Measurements from ENCODE around the gene OXSM. TPM values are rescaled to one million over a fixed set of nuclear protein-coding genes. Genes with fewer than 3 reads are reported as not detected.
A peak's percentile ranks its signal among the peaks of the same experiment; 100 is the strongest.

The OXSM gene
- total and polyA plus RNA-seq, 2 donors (not counting 1 experiment from before 2014, with no cell fraction given), result 9.9 to 14.9 TPM

DNA sequence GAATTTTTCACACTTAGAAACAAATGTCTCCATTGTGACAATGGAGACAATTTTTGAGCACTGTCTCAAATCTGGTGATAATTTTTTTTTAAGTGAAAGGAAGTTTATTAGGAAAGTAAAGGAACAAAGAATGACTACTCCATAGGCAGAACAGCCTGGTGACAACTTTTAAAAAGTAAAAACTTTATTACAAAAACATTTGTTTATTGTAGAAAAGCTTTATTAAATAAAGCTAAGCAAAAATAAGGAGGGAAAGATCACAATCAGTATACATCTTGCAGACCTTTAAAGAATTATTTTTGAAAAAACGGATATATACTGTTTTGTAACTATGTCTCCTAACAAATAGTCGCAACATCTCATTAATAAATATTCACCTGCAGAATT, 688 bp upstream of the OXSM start:
- H3K4me1 ChIP-seq (ENCODE audit: control insufficient read depth, extremely low read depth, insufficient read depth, low read length), result no peaks in the 10 kb centered on the region
- H3K36me3 ChIP-seq (ENCODE audit: control insufficient read depth, insufficient read depth, low read length), result no peaks in the 10 kb centered on the region
- no peaks in the 10 kb centered on the region for H3K27me3 ChIP-seq (ENCODE audit: control insufficient read depth, insufficient read depth, low read length)
- no peak overlapping the region for H2AFZ ChIP-seq (ENCODE audit: low read length)
- H3K4me2 ChIP-seq (ENCODE audit: extremely low read depth, insufficient read depth, low read length), result peak overlapping the region; percentile 79
- H3K9me3 ChIP-seq (ENCODE audit: control insufficient read depth, insufficient read depth, low read depth, low read length), result no peaks in the 10 kb centered on the region
- peak overlapping the region; percentile 84 for H3K27ac ChIP-seq (ENCODE audit: insufficient read depth, low read length)
- no peaks in the 10 kb centered on the region for H4K20me1 ChIP-seq (ENCODE audit: control insufficient read depth, extremely low read depth, insufficient read depth, low read length)
- TF ChIP-seq CTCF (conservative IDR thresholded peaks at IDR 0.05 in 1 of 2, IDR thresholded peaks at IDR 0.05 in 1 of 2; ENCODE audit: low read depth in 1 of 2, low read length in 2 of 2), result no peak
- no peak for TF ChIP-seq EZH2 (IDR thresholded peaks at IDR 0.05; ENCODE audit: low read length, missing control alignments)
- no peak for DNase-seq (ENCODE audit: low read depth in 2 of 2)
- no peaks in the 10 kb centered on the region for H3K79me2 ChIP-seq (ENCODE audit: control insufficient read depth, insufficient read depth, low read length)
- peak overlapping the region; percentile 80 for H3K9ac ChIP-seq (ENCODE audit: insufficient read depth, low read length)
- H3K4me3 ChIP-seq (replicated peaks in 1 of 4; ENCODE audit: control extremely low read depth in 1 of 4, insufficient read depth in 1 of 4, low read depth in 3 of 4, low read length in 4 of 4), result peak overlapping the region; percentile 68 to 94 (median 76)

- no peak overlapping the region for H3K4me2 ChIP-seq (ENCODE audit: extremely low read depth, insufficient read depth, low read length)
- no peaks in the 10 kb centered on the region for H3K9me3 ChIP-seq (ENCODE audit: control insufficient read depth, insufficient read depth, low read depth, low read length)
- no peak for DNase-seq (ENCODE audit: low read depth in 2 of 2)
- H3K27me3 ChIP-seq (ENCODE audit: control insufficient read depth, insufficient read depth, low read length), result no peaks in the 10 kb centered on the region
- no peaks in the 10 kb centered on the region for H4K20me1 ChIP-seq (ENCODE audit: control insufficient read depth, extremely low read depth, insufficient read depth, low read length)
- H3K79me2 ChIP-seq (ENCODE audit: control insufficient read depth, insufficient read depth, low read length), result no peaks in the 10 kb centered on the region
- no peak overlapping the region for H3K27ac ChIP-seq (ENCODE audit: insufficient read depth, low read length)
- no peaks in the 10 kb centered on the region for H3K36me3 ChIP-seq (ENCODE audit: control insufficient read depth, insufficient read depth, low read length)
- no peak overlapping the region for H3K9ac ChIP-seq (ENCODE audit: insufficient read depth, low read length)
- TF ChIP-seq CTCF (conservative IDR thresholded peaks at IDR 0.05 in 1 of 2, IDR thresholded peaks at IDR 0.05 in 1 of 2; ENCODE audit: low read depth in 1 of 2, low read length in 2 of 2), result no peak
- no peak for TF ChIP-seq EZH2 (IDR thresholded peaks at IDR 0.05; ENCODE audit: low read length, missing control alignments)
- H2AFZ ChIP-seq (ENCODE audit: low read length), result no peak overlapping the region
- H3K4me1 ChIP-seq (ENCODE audit: control insufficient read depth, extremely low read depth, insufficient read depth, low read length), result no peaks in the 10 kb centered on the region
- no peak overlapping the region for H3K4me3 ChIP-seq (replicated peaks in 1 of 4; ENCODE audit: control extremely low read depth in 1 of 4, insufficient read depth in 1 of 4, low read depth in 3 of 4, low read length in 4 of 4)
Measured at GRCh38 chr3:25801786-25802185, 11.9 kb downstream of the OXSM start.

- no peaks in the 10 kb centered on the region for H3K27me3 ChIP-seq (ENCODE audit: control insufficient read depth, insufficient read depth, low read length)
- DNase-seq (ENCODE audit: low read depth in 2 of 2), result no peak
- no peaks in the 10 kb centered on the region for H3K4me1 ChIP-seq (ENCODE audit: control insufficient read depth, extremely low read depth, insufficient read depth, low read length)
- H3K9ac ChIP-seq (ENCODE audit: insufficient read depth, low read length), result no peak overlapping the region
- H3K27ac ChIP-seq (ENCODE audit: insufficient read depth, low read length), result no peak overlapping the region
- H3K4me2 ChIP-seq (ENCODE audit: extremely low read depth, insufficient read depth, low read length), result no peak overlapping the region
- H4K20me1 ChIP-seq (ENCODE audit: control insufficient read depth, extremely low read depth, insufficient read depth, low read length), result no peaks in the 10 kb centered on the region
- no peaks in the 10 kb centered on the region for H3K36me3 ChIP-seq (ENCODE audit: control insufficient read depth, insufficient read depth, low read length)
- H3K79me2 ChIP-seq (ENCODE audit: control insufficient read depth, insufficient read depth, low read length), result no peaks in the 10 kb centered on the region
- H3K4me3 ChIP-seq (replicated peaks in 1 of 4; ENCODE audit: control extremely low read depth in 1 of 4, insufficient read depth in 1 of 4, low read depth in 3 of 4, low read length in 4 of 4), result no peak overlapping the region
- no peaks in the 10 kb centered on the region for H3K9me3 ChIP-seq (ENCODE audit: control insufficient read depth, insufficient read depth, low read depth, low read length)
- TF ChIP-seq CTCF (conservative IDR thresholded peaks at IDR 0.05 in 1 of 2, IDR thresholded peaks at IDR 0.05 in 1 of 2; ENCODE audit: low read depth in 1 of 2, low read length in 2 of 2) (no peak), EZH2 (IDR thresholded peaks at IDR 0.05; ENCODE audit: low read length, missing control alignments) (no peak)
- H2AFZ ChIP-seq (ENCODE audit: low read length), result no peak overlapping the region
Measured at GRCh38 chr3:25803833-25804232, 13.9 kb downstream of the OXSM start.

All from fibroblast of lung (primary cell).